ENCODE results near the gene FAM20B.
"Not testable (repeated sequence)": the region's sequence is repeated elsewhere in the genome, so short reads cannot be mapped to it uniquely, and the experiment has no call there.

DNA sequence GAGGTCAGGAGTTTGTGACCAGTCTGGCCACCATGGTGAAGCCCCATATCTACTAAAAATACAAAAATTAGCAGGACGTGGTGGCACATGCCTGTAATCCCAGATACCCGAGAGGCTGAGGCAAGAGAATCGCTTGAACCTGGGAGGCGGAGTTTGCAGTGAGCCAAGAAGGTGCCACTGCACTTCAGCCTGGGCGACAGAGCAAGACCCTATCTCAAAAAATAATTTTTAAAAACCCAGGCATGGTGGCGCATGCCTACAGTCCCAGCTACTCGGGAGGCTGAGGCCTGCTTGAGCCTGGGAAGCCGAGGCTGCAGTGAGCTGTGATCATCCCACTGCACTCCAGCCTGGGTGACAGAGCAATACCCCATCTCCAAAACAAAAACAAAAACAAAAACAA lies 23.6 kb upstream of the FAM20B start:
- TF ChIP-seq ZSCAN9 (CRISPR knock-in tag; IDR thresholded peaks at IDR 0.05; ENCODE audit: borderline replicate concordance); ZNF329 (CRISPR knock-in tag; IDR thresholded peaks at IDR 0.05; ENCODE audit: low read depth); TAF1 (CRISPR knock-in tag; IDR thresholded peaks at IDR 0.05); ZNF703 (CRISPR knock-in tag; IDR thresholded peaks at IDR 0.05; ENCODE audit: borderline replicate concordance): not testable (repeated sequence)
- TF ChIP-seq, protein P1, sequence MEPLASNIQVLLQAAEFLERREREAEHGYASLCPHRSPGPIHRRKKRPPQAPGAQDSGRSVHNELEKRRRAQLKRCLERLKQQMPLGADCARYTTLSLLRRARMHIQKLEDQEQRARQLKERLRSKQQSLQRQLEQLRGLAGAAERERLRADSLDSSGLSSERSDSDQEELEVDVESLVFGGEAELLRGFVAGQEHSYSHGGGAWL (CRISPR knock-in tag; IDR thresholded peaks at IDR 0.05) = not testable (repeated sequence)
